GM12878 (cell line): ENCODE results near the gene FAM193A. TPM values are rescaled to one million over a fixed set of nuclear protein-coding genes. Genes with fewer than 3 reads are reported as not detected.

Experiments
- ATAC-seq: fragments of 200-7000 bp; cut with Tn5 transposase; 3 replicates; pipeline ENCODE4 v1.9.1; 2020; ENCODE audit warnings: mild to moderate bottlenecking, moderate library complexity
- BruUV-seq: library from RNA; stranded (reverse); fragments of 400-500 nt; replicated peaks from 2 replicates; lab custom pipeline; 2021; lab: Mats Ljungman, UMichigan
- CTCF ChIA-PET: fragments of 300-600 bp; sonication (Branson Sonifier 250); formaldehyde crosslinking; extraction: SDS; loops from one replicate; lab custom pipeline; 2021; ENCODE audit warnings: inconsistent platforms; lab: Yijun Ruan, JAX
- POLR2A ChIA-PET: fragments of 350-600 bp; formaldehyde crosslinking; extraction: SDS; loops from one replicate; lab custom pipeline; 2021; ENCODE audit warnings: inconsistent platforms; lab: Charles Lee
- RAD21 ChIA-PET: fragments of 300-600 bp; sonication (Branson Sonifier 250); formaldehyde crosslinking; loops from one replicate; lab custom pipeline; 2023; ENCODE audit warnings: antibody characterized with exemption; ENCODE audit not compliant: unreplicated experiment; lab: Charles Lee
- SMC1A ChIA-PET: fragments of 300-600 bp; sonication (Branson Sonifier 250); formaldehyde crosslinking; loops from one replicate; lab custom pipeline; 2023; ENCODE audit not compliant: unreplicated experiment, uncharacterized antibody; lab: Charles Lee
- DNase-seq: peaks from one replicate; pipeline ENCODE4 v3.0.0-alpha.2; 2011; ENCODE audit warnings: low read depth, low spot score
- FAIRE-seq: peaks from 3 replicates; lab custom pipeline; 2011; peaks lifted over from hg19 to GRCh38; lab: Jason Lieb, UNC
- H2AFZ ChIP-seq: 2 replicates; pipeline ENCODE4 v1.6.0; 2011; ENCODE audit warnings: low read depth, low read length, control low read depth; ENCODE audit not compliant: control insufficient read depth
- H3K27ac ChIP-seq: 2 replicates; pipeline ENCODE4 v1.5.1; 2011; ENCODE audit warnings: control low read depth; ENCODE audit not compliant: control insufficient read depth, insufficient read depth
- H3K27me3 ChIP-seq, 2 experiments: replicated peaks in 1 of 2; 2 replicates each; pipeline versions ENCODE4 v1.6.0 to v1.6.1; 2011; ENCODE audit warnings: low read length in 1 of 2; ENCODE audit not compliant: control insufficient read depth in 2 of 2, insufficient read depth in 2 of 2
- H3K36me3 ChIP-seq, 2 experiments: 2 replicates each; pipeline ENCODE4 v1.5.1; 2011; ENCODE audit warnings: low read length in 1 of 2; ENCODE audit not compliant: control insufficient read depth in 2 of 2, insufficient read depth in 2 of 2
- H3K4me1 ChIP-seq: 2 replicates; pipeline ENCODE4 v1.6.1; 2011; ENCODE audit warnings: mild to moderate bottlenecking, low read length, moderate library complexity, mixed read lengths; ENCODE audit not compliant: control insufficient read depth, insufficient read depth
- H3K4me2 ChIP-seq: 2 replicates; pipeline ENCODE4 v1.6.0; 2011; ENCODE audit warnings: control low read depth; ENCODE audit not compliant: control insufficient read depth, insufficient read depth
- H3K4me3 ChIP-seq: fragments of 200-600 bp; sonication (generic); 2 replicates; pipeline ENCODE4 v1.5.1; 2016
- H3K79me2 ChIP-seq: 2 replicates; pipeline ENCODE4 v1.6.0; 2011; ENCODE audit warnings: low read length; ENCODE audit not compliant: control insufficient read depth, insufficient read depth
- H3K9ac ChIP-seq: 2 replicates; pipeline ENCODE4 v1.8.0; 2011; ENCODE audit warnings: low read length, control low read depth, mixed read lengths; ENCODE audit not compliant: control insufficient read depth, insufficient read depth
- H3K9me3 ChIP-seq: replicated peaks from 3 replicates; pipeline ENCODE4 v1.5.1; 2011; ENCODE audit warnings: mild to moderate bottlenecking, low read length; ENCODE audit not compliant: control insufficient read depth, insufficient read depth
- H4K20me1 ChIP-seq: 2 replicates; pipeline ENCODE4 v1.6.0; 2011; ENCODE audit not compliant: control insufficient read depth, insufficient read depth
- BMI1 ChIP-seq: fragments of 450-650 bp; IDR thresholded peaks from 2 replicates; pipeline ENCODE4 v1.6.1; 2016; ENCODE audit warnings: mild to moderate bottlenecking, moderate library complexity, borderline replicate concordance
- CBFB ChIP-seq: IDR thresholded peaks from 2 replicates; pipeline ENCODE4 v1.6.1; 2016; ENCODE audit warnings: antibody characterized with exemption, low read depth
- CHD4 ChIP-seq: fragments of 200-600 bp; sonication (generic); IDR thresholded peaks from 2 replicates; pipeline ENCODE4 v1.6.1; 2016; ENCODE audit warnings: mild to moderate bottlenecking
- DPF2 ChIP-seq: fragments of 450-650 bp; IDR thresholded peaks from 2 replicates; pipeline ENCODE4 v1.6.1; 2017; ENCODE audit warnings: mild to moderate bottlenecking
- ETV6 ChIP-seq, 2 experiments: fragments of 450-650 bp in 1 of 2; IDR thresholded peaks in 1 of 2; conservative IDR thresholded peaks in 1 of 2; 2 replicates each; pipeline ENCODE4 v1.6.1; 2014; ENCODE audit warnings: antibody characterized with exemption in 1 of 2, borderline replicate concordance in 1 of 2, low read depth in 1 of 2, mild to moderate bottlenecking in 1 of 2, moderate library complexity in 1 of 2
- IKZF1 ChIP-seq: fragments of 450-650 bp; conservative IDR thresholded peaks from 2 replicates; pipeline ENCODE4 v1.6.1; 2017; ENCODE audit warnings: antibody characterized with exemption, mild to moderate bottlenecking
- SMARCA5 ChIP-seq: fragments of 450-650 bp; IDR thresholded peaks from 2 replicates; pipeline ENCODE4 v1.6.1; 2017; ENCODE audit warnings: mild to moderate bottlenecking
- TCF7 ChIP-seq: IDR thresholded peaks from 2 replicates; pipeline ENCODE4 v1.6.1; 2014; ENCODE audit warnings: antibody characterized with exemption, borderline replicate concordance
- ZNF274 ChIP-seq: IDR thresholded peaks from one replicate; pipeline ENCODE4 v1.8.0; 2011; ENCODE audit not compliant: insufficient read length, insufficient read depth
- ZNF384 ChIP-seq: IDR thresholded peaks from 2 replicates; pipeline ENCODE4 v1.6.1; 2012; ENCODE audit warnings: low read depth, mild to moderate bottlenecking, low read length, improper control_type of control experiment, borderline replicate concordance
- WGBS: methylation state at CpG from one replicate; pipeline ENCODE4 v1.1.6; 2016; ENCODE audit warnings: low lambda C conversion rate; ENCODE audit not compliant: insufficient replicate concordance, insufficient coverage; ENCODE audit errors: missing lambda C conversion rate; 5-methylcytosine and 5-hydroxymethylcytosine counted together
- in situ Hi-C: fragments of 300-500 bp; cut with MboI; formaldehyde crosslinking; loops from 9 replicates; pipeline ENCODE4 v1.14.3; 2018; ENCODE audit warnings: mixed read lengths
- intact Hi-C: fragments of 100-400 bp; cut with micrococcal nuclease; formaldehyde crosslinking; loops from one replicate; pipeline ENCODE4 v1.14.2; 2022; ENCODE audit not compliant: unreplicated experiment
- polyA plus RNA-seq, 11 experiments: library from polyadenylated mRNA; depleted of rRNA in 4 of 11; unstranded in 6 of 11; stranded (reverse) in 5 of 11; fragments of >200 nt; fragmentation: Nextera tagmentation in 4 of 11; fragmentation: Illumina TruSeq in 1 of 11; extraction: Ambion mirVana in 4 of 11; extraction: Trizol in 1 of 11; gene quantifications; 1 replicate in 1 of 11; 2 replicates in 10 of 11; pipeline versions ENCODE4 v1.2.1 to v1.2.3, GENCODE V29; 2011 to 2016; ENCODE audit warnings: inconsistent platforms in 2 of 11, missing spikeins in 2 of 11, low read depth in 1 of 11
- total RNA-seq, 4 experiments: library from RNA; depleted of rRNA in 3 of 4; stranded (reverse); fragments of >200 nt in 3 of 4; fragmentation: Illumina TruSeq in 1 of 4; extraction: Trizol in 1 of 4; gene quantifications; 2 replicates each; pipeline versions ENCODE4 v1.2.1 to v1.2.3, GENCODE V29; 2013 to 2021
- TF ChIP-seq, protein P1 (sequence below): fragments of 150-350 bp; IDR thresholded peaks from 2 replicates; pipeline ENCODE4 v1.6.1; 2014; ENCODE audit warnings: mild to moderate bottlenecking, low read depth, low read length
- TF ChIP-seq, protein P2 (sequence below): fragments of 450-650 bp; IDR thresholded peaks from 2 replicates; pipeline ENCODE4 v1.6.1; 2017; ENCODE audit warnings: mild to moderate bottlenecking, moderate library complexity

Gene FAM193A
- total and polyA plus RNA-seq, 10 of the 15 experiments (the other 5 are each of a cell fraction or from before 2014, with no cell fraction given): 0.52 to 23.3 (median 7.4) TPM

DNA sequence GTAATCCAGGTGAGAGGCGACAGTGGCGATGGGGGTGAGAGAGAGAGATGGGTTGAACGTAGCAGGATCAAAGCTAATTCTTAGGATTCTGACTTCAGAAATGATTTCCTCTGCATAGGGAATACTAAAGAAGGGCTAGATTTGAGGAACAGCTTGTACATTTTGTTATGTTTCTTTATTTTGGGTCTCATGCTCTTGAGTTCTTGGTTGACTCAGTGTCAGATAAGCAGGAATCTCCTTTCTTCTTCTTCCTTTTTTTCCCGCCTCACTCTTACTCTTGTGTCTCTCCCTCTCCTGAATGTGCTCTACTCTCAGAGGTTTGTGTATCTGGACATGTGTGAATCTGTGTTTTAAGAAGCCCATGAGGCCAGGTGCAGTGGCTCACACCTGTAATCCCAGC is 36.4 kb downstream of the FAM193A start:
- H2AFZ ChIP-seq: no peak overlapping the region
- no peaks in the 10 kb centered on the region; a peak in 1 of 4 replicates for H3K36me3 ChIP-seq
- intact Hi-C loops (no loop called here), in situ Hi-C loops (no loop called here)
- H4K20me1 ChIP-seq: no peaks in the 10 kb centered on the region
- no peaks in the 10 kb centered on the region for H3K9me3 ChIP-seq
- no peak overlapping the region for H3K4me2 ChIP-seq
- H3K4me3 ChIP-seq: no peak overlapping the region
- CTCF ChIA-PET: interaction anchor here (1.0 kb wide), 1 partner anchor 37 kb away, joined by 3 read pairs; the partner anchor contains the start of gene FAM193A
- WGBS: 78% methylated on average over 4 of the region's 4 CpGs
- BruUV-seq: TSS peak; percentile 50
- no peak for DNase-seq
- RAD21 ChIA-PET: no interaction called here
- no peak for ATAC-seq
- no peak for FAIRE-seq
- H3K4me1 ChIP-seq: peaks cover 21% of the 10 kb centered on the region
- H3K27ac ChIP-seq: no peak overlapping the region
- no peak for TF ChIP-seq BMI1
- no peak for TF ChIP-seq SMARCA5
- no peak for TF ChIP-seq TCF7
- TF ChIP-seq, protein P1, sequence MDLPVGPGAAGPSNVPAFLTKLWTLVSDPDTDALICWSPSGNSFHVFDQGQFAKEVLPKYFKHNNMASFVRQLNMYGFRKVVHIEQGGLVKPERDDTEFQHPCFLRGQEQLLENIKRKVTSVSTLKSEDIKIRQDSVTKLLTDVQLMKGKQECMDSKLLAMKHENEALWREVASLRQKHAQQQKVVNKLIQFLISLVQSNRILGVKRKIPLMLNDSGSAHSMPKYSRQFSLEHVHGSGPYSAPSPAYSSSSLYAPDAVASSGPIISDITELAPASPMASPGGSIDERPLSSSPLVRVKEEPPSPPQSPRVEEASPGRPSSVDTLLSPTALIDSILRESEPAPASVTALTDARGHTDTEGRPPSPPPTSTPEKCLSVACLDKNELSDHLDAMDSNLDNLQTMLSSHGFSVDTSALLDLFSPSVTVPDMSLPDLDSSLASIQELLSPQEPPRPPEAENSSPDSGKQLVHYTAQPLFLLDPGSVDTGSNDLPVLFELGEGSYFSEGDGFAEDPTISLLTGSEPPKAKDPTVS: no peak
- TF ChIP-seq ETV6 (conservative IDR thresholded peaks at IDR 0.05 in 1 of 2, IDR thresholded peaks at IDR 0.05 in 1 of 2; ENCODE audit: borderline replicate concordance in 1 of 2, low read depth in 1 of 2): no peak
- TF ChIP-seq CBFB: no peak
- TF ChIP-seq CHD4: no peak
- TF ChIP-seq ZNF384: no peak
- no peak for TF ChIP-seq IKZF1
- no peak for TF ChIP-seq DPF2
- TF ChIP-seq, protein P2, sequence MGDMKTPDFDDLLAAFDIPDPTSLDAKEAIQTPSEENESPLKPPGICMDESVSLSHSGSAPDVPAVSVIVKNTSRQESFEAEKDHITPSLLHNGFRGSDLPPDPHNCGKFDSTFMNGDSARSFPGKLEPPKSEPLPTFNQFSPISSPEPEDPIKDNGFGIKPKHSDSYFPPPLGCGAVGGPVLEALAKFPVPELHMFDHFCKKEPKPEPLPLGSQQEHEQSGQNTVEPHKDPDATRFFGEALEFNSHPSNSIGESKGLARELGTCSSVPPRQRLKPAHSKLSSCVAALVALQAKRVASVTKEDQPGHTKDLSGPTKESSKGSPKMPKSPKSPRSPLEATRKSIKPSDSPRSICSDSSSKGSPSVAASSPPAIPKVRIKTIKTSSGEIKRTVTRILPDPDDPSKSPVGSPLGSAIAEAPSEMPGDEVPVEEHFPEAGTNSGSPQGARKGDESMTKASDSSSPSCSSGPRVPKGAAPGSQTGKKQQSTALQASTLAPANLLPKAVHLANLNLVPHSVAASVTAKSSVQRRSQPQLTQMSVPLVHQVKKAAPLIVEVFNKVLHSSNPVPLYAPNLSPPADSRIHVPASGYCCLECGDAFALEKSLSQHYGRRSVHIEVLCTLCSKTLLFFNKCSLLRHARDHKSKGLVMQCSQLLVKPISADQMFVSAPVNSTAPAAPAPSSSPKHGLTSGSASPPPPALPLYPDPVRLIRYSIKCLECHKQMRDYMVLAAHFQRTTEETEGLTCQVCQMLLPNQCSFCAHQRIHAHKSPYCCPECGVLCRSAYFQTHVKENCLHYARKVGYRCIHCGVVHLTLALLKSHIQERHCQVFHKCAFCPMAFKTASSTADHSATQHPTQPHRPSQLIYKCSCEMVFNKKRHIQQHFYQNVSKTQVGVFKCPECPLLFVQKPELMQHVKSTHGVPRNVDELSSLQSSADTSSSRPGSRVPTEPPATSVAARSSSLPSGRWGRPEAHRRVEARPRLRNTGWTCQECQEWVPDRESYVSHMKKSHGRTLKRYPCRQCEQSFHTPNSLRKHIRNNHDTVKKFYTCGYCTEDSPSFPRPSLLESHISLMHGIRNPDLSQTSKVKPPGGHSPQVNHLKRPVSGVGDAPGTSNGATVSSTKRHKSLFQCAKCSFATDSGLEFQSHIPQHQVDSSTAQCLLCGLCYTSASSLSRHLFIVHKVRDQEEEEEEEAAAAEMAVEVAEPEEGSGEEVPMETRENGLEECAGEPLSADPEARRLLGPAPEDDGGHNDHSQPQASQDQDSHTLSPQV: no peak
- TF ChIP-seq ZNF274: no peak
- H3K27me3 ChIP-seq: no peaks in the 10 kb centered on the region
- H3K9ac ChIP-seq: no peak overlapping the region
- SMC1A ChIA-PET: no interaction called here
- peaks cover 80% of the 10 kb centered on the region for H3K79me2 ChIP-seq
- POLR2A ChIA-PET: interaction anchor here (0.6 kb wide), 1 partner anchor 178 kb away, joined by 3 read pairs; no protein-coding TSS in a partner anchor
